Measurements from ENCODE around the gene C10orf105. TPM values are rescaled to one million over a fixed set of nuclear protein-coding genes. Genes with fewer than 3 reads are reported as not detected.

C10orf105 gene
- total RNA-seq, 1 donor from 2014 or later = 0.15 TPM

GRCh38 chr10:71754562-71754961 lies 35.0 kb upstream of the C10orf105 start:
- Mint-ChIP-seq H3K4me3 (ENCODE audit: unreplicated experiment) (no peak overlapping the region), H3K36me3 (ENCODE audit: low read depth, unreplicated experiment) (peaks cover 23% of the 10 kb centered on the region), H3K4me1 (ENCODE audit: unreplicated experiment) (peaks cover 34% of the 10 kb centered on the region), H3K9me3 (ENCODE audit: unreplicated experiment) (no peaks in the 10 kb centered on the region), H3K27me3 (ENCODE audit: unreplicated experiment) (peaks cover 8% of the 10 kb centered on the region), H3K27ac (ENCODE audit: unreplicated experiment) (no peak overlapping the region)
- no peak for DNase-seq (ENCODE audit: low spot score)
- no peak for TF ChIP-seq CTCF (IDR thresholded peaks at IDR 0.05; ENCODE audit: unreplicated experiment)

- DNase-seq (ENCODE audit: low spot score) = no peak
- Mint-ChIP-seq H3K27me3 (ENCODE audit: unreplicated experiment) (peaks cover 8% of the 10 kb centered on the region), H3K4me1 (ENCODE audit: unreplicated experiment) (peaks cover 37% of the 10 kb centered on the region), H3K27ac (ENCODE audit: unreplicated experiment) (no peak overlapping the region), H3K9me3 (ENCODE audit: unreplicated experiment) (no peaks in the 10 kb centered on the region), H3K4me3 (ENCODE audit: unreplicated experiment) (no peak overlapping the region), H3K36me3 (ENCODE audit: low read depth, unreplicated experiment) (peaks cover 23% of the 10 kb centered on the region)
- TF ChIP-seq CTCF (IDR thresholded peaks at IDR 0.05; ENCODE audit: unreplicated experiment) = no peak
Measured at GRCh38 chr10:71753960-71754505, 34.5 kb upstream of the C10orf105 start.

- H3K9me3 Mint-ChIP-seq (ENCODE audit: unreplicated experiment) = no peaks in the 10 kb centered on the region
- H3K4me1 Mint-ChIP-seq (ENCODE audit: unreplicated experiment) = peaks cover 44% of the 10 kb centered on the region
- TF ChIP-seq CTCF (IDR thresholded peaks at IDR 0.05; ENCODE audit: unreplicated experiment) = no peak
- no peak for DNase-seq (ENCODE audit: low spot score)
- peaks cover 7% of the 10 kb centered on the region for H3K27me3 Mint-ChIP-seq (ENCODE audit: unreplicated experiment)
- H3K36me3 Mint-ChIP-seq (ENCODE audit: low read depth, unreplicated experiment) = peaks cover 23% of the 10 kb centered on the region
- H3K4me3 Mint-ChIP-seq (ENCODE audit: unreplicated experiment) = no peak overlapping the region
- no peak overlapping the region for H3K27ac Mint-ChIP-seq (ENCODE audit: unreplicated experiment)
Measured at GRCh38 chr10:71753091-71753959, 33.7 kb upstream of the C10orf105 start.

- TF ChIP-seq CTCF (IDR thresholded peaks at IDR 0.05; ENCODE audit: unreplicated experiment) = no peak
- no peak overlapping the region for H3K27ac Mint-ChIP-seq (ENCODE audit: unreplicated experiment)
- DNase-seq (ENCODE audit: low spot score) = no peak
- peaks cover 23% of the 10 kb centered on the region for H3K36me3 Mint-ChIP-seq (ENCODE audit: low read depth, unreplicated experiment)
- no peak overlapping the region for H3K4me3 Mint-ChIP-seq (ENCODE audit: unreplicated experiment)
- H3K4me1 Mint-ChIP-seq (ENCODE audit: unreplicated experiment) = peaks cover 52% of the 10 kb centered on the region
- peaks cover 10% of the 10 kb centered on the region for H3K27me3 Mint-ChIP-seq (ENCODE audit: unreplicated experiment)
- no peaks in the 10 kb centered on the region for H3K9me3 Mint-ChIP-seq (ENCODE audit: unreplicated experiment)
Measured at GRCh38 chr10:71752391-71753090, 33.0 kb upstream of the C10orf105 start.
